Smooth muscle cell (in vitro differentiated cells): ENCODE data around the gene PCDH7. TPM values are rescaled to one million over a fixed set of nuclear protein-coding genes. Genes with fewer than 3 reads are reported as not detected.

Source experiments
- DNase-seq: peaks from one replicate; lab custom pipeline; 2025; ENCODE audit not compliant: unreplicated experiment; lab: John Stamatoyannopoulos, UW
- H2AFZ ChIP-seq: fragments of 200-600 bp; sonication (generic); 2 replicates; pipeline ENCODE4 v1.6.0; 2016; ENCODE audit warnings: antibody characterized with exemption, low read depth, mild to moderate bottlenecking
- H3F3A ChIP-seq: fragments of 200-600 bp; sonication (generic); 2 replicates; pipeline ENCODE4 v1.6.0; 2017; ENCODE audit warnings: antibody characterized with exemption, low read depth
- H3K27ac ChIP-seq: fragments of 200-600 bp; sonication (generic); 2 replicates; pipeline ENCODE4 v1.5.1; 2016; ENCODE audit warnings: low read depth, mild to moderate bottlenecking
- H3K27me3 ChIP-seq: fragments of 200-600 bp; sonication (generic); 2 replicates; pipeline ENCODE4 v1.6.1; 2016; ENCODE audit warnings: low read depth, mild to moderate bottlenecking
- H3K36me3 ChIP-seq: fragments of 200-600 bp; sonication (generic); 2 replicates; pipeline ENCODE4 v1.5.1; 2016; ENCODE audit warnings: low read depth
- H3K4me1 ChIP-seq: fragments of 200-600 bp; sonication (generic); 2 replicates; pipeline ENCODE4 v1.5.1; 2016; ENCODE audit warnings: low read depth
- H3K4me2 ChIP-seq: fragments of 200-600 bp; sonication (generic); 2 replicates; pipeline ENCODE4 v1.6.0; 2016; ENCODE audit warnings: mild to moderate bottlenecking
- H3K4me3 ChIP-seq: fragments of 200-600 bp; sonication (generic); 2 replicates; pipeline ENCODE4 v1.5.1; 2016; ENCODE audit warnings: mild to moderate bottlenecking
- H3K79me2 ChIP-seq: fragments of 200-600 bp; sonication (generic); 2 replicates; pipeline ENCODE4 v1.6.0; 2016; ENCODE audit warnings: low read depth, mild to moderate bottlenecking
- H3K9ac ChIP-seq: fragments of 200-600 bp; sonication (generic); 2 replicates; pipeline ENCODE4 v1.6.0; 2016; ENCODE audit warnings: low read depth
- H3K9me3 ChIP-seq: fragments of 200-600 bp; sonication (generic); replicated peaks from 2 replicates; pipeline ENCODE4 v1.5.1; 2016; ENCODE audit warnings: low read depth
- H4K20me1 ChIP-seq: fragments of 200-600 bp; sonication (generic); 2 replicates; pipeline ENCODE4 v1.6.0; 2016; ENCODE audit warnings: low read depth
- WGBS: methylation state at CpG from one replicate; pipeline ENCODE4 v1.1.7; 2016; ENCODE audit warnings: low lambda C conversion rate; 5-methylcytosine and 5-hydroxymethylcytosine counted together
- polyA plus RNA-seq: library from polyadenylated mRNA; unstranded; fragments of >200 nt; fragmentation: Nextera tagmentation; extraction: Ambion mirVana; gene quantifications from 2 replicates; pipeline ENCODE4 v1.2.1, GENCODE V29; 2016
- total RNA-seq: library from RNA; depleted of rRNA; stranded (reverse); fragments of >200 nt; gene quantifications from 2 replicates; pipeline ENCODE4 v1.2.3, GENCODE V29; 2014
- TF ChIP-seq, protein P1 (sequence below): fragments of 200-600 bp; sonication (generic); IDR thresholded peaks from 2 replicates; pipeline ENCODE4 v1.5.1; 2017; ENCODE audit warnings: borderline replicate concordance, mild to moderate bottlenecking, antibody characterized with exemption; ENCODE audit not compliant: insufficient read depth, poor library complexity, severe bottlenecking

The PCDH7 gene
- total and polyA plus RNA-seq, 2 experiments from 2014 or later = 12.3 to 35.7 TPM

DNA sequence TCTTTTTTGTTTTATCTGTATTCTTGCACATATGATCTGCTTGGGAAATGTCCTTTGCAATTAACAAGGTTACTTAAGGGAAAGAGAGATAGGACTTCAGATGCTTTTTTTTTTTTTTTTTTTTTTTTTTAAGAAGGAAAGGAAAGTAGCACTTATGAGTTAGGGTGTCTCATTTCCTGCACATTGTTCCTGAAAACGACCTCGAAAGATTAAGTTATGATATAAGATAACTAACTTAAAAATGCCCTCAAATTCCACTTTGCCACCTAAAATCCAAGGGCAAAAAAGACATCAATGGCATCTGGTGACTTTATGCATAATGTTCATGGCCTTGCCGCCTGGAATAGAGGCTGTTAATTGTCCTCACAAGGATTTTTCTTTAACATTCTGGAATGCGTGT lies 44.9 kb downstream of the PCDH7 start:
- Histone ChIP-seq H3K4me3 (no peak overlapping the region), H3K9ac (no peak overlapping the region), H3K36me3 (no peaks in the 10 kb centered on the region), H3K4me1 (peaks cover 12% of the 10 kb centered on the region), H2AFZ (no peak overlapping the region), H3F3A (no peaks in the 10 kb centered on the region), H3K27ac (no peak overlapping the region), H3K79me2 (peaks cover 3% of the 10 kb centered on the region), H3K9me3 (no peaks in the 10 kb centered on the region), H4K20me1 (no peaks in the 10 kb centered on the region), H3K27me3 (no peaks in the 10 kb centered on the region), H3K4me2 (no peak overlapping the region)
- TF ChIP-seq, protein P1, sequence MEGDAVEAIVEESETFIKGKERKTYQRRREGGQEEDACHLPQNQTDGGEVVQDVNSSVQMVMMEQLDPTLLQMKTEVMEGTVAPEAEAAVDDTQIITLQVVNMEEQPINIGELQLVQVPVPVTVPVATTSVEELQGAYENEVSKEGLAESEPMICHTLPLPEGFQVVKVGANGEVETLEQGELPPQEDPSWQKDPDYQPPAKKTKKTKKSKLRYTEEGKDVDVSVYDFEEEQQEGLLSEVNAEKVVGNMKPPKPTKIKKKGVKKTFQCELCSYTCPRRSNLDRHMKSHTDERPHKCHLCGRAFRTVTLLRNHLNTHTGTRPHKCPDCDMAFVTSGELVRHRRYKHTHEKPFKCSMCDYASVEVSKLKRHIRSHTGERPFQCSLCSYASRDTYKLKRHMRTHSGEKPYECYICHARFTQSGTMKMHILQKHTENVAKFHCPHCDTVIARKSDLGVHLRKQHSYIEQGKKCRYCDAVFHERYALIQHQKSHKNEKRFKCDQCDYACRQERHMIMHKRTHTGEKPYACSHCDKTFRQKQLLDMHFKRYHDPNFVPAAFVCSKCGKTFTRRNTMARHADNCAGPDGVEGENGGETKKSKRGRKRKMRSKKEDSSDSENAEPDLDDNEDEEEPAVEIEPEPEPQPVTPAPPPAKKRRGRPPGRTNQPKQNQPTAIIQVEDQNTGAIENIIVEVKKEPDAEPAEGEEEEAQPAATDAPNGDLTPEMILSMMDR = no peak
- 96% methylated on average over 4 of the region's 4 CpGs for WGBS
- no peak for DNase-seq

DNA sequence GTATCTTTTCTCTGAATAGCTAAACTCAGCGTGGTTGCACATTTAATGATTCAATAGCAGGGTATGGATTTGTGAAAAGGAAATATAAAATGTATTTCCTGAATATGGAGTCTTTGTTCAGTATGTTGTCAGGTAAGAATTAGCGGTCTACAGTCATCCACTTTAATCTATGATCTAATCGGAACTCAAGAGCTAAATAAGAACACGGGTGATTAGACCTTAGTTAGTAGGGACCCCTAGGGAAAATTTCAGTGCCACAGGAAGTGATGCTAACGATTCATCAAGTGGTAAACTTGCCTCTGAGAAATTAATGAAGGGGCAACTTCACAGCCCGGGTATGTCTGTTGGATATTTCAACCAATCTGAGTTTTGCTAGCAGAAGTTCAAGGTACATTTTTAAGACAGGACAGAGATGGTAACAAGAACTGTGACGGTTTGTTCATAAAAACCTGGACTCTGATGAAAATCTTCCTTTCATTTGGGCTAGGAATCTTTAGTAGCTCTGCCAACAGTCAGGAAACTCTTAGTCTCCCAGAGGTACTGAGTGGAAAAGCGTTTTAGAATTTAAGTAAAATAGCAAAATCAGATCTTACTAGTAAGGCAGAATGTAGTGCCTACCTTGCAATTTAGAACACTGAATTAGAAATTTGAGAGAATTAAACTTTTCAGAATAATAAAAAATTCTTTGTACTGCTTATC lies 47.1 kb downstream of the PCDH7 start:
- Histone ChIP-seq H3K4me1 (peaks cover 12% of the 10 kb centered on the region), H3K79me2 (peaks cover 3% of the 10 kb centered on the region), H3K9me3 (no peaks in the 10 kb centered on the region), H3K9ac (no peak overlapping the region), H4K20me1 (no peaks in the 10 kb centered on the region), H3K27me3 (no peaks in the 10 kb centered on the region), H2AFZ (no peak overlapping the region), H3K4me3 (no peak overlapping the region), H3K27ac (no peak overlapping the region), H3K4me2 (no peak overlapping the region), H3K36me3 (no peaks in the 10 kb centered on the region), H3F3A (no peaks in the 10 kb centered on the region)
- no peak for DNase-seq
- WGBS = 91% methylated on average over 8 of the region's 8 CpGs
- TF ChIP-seq, protein P1 = no peak

DNA sequence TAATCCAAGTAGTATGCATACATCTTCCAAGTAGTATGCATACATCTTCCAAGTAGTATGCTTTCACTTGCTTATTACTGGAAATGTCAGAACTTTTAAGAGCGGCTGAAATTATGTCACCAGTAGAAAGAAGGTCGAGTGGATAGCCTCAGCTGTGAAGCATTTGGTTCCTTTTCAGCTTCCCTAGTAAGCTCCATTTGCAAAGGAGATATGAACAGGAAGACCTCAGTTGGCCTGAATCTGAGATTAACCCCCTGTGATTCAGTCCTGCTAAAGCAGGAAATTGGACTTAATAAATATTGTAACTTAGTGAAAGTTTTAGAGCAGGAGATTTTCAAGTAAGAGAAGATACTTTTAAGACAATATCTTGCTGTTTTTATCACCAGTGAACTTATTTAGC lies 48.1 kb downstream of the PCDH7 start:
- H4K20me1 ChIP-seq = no peaks in the 10 kb centered on the region
- H3K9ac ChIP-seq = no peak overlapping the region
- H3K4me3 ChIP-seq = no peak overlapping the region
- no peak for DNase-seq
- peaks cover 12% of the 10 kb centered on the region for H3K4me1 ChIP-seq
- H3K79me2 ChIP-seq = peaks cover 3% of the 10 kb centered on the region
- no peak overlapping the region for H3K27ac ChIP-seq
- H3K9me3 ChIP-seq = no peaks in the 10 kb centered on the region
- TF ChIP-seq, protein P1 = no peak
- 47% methylated on average over 2 of the region's 2 CpGs for WGBS
- H3K4me2 ChIP-seq = peak overlapping the region; percentile 6
- H3F3A ChIP-seq = no peaks in the 10 kb centered on the region
- no peaks in the 10 kb centered on the region for H3K36me3 ChIP-seq
- H3K27me3 ChIP-seq = no peaks in the 10 kb centered on the region
- peak overlapping the region; percentile 65 for H2AFZ ChIP-seq

DNA sequence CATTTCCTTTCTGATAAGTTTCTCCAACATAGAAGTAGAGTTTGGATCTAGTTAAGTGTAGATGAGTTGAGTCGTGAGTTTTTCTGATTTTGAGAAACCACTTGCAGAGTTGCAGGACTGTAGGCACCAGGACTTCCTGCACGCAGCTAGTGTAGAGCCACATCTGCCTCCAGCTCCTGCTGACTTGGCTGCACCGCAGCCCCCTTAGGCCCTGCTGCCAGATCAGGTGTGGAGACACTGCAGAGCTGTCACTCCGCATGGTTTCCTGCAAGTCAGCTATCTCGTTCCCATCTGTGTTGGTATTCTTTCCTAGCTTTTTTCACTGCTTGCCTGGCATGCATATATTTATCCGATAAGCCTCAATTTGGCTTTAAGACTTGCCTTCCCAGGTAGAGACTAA lies 48.9 kb downstream of the PCDH7 start:
- peaks cover 12% of the 10 kb centered on the region for H3K4me1 ChIP-seq
- no peaks in the 10 kb centered on the region for H3K9me3 ChIP-seq
- H3K27ac ChIP-seq = no peak overlapping the region
- DNase-seq = no peak
- no peaks in the 10 kb centered on the region for H3K27me3 ChIP-seq
- WGBS = 72% methylated on average over 6 of the region's 6 CpGs
- TF ChIP-seq, protein P1 = no peak
- H3K4me2 ChIP-seq = no peak overlapping the region
- no peak overlapping the region for H3K9ac ChIP-seq
- H3K36me3 ChIP-seq = no peaks in the 10 kb centered on the region
- H3F3A ChIP-seq = no peaks in the 10 kb centered on the region
- no peak overlapping the region for H2AFZ ChIP-seq
- no peaks in the 10 kb centered on the region for H3K79me2 ChIP-seq
- H3K4me3 ChIP-seq = no peak overlapping the region
- no peaks in the 10 kb centered on the region for H4K20me1 ChIP-seq
